Measurements from ENCODE around the gene BRD1.
"Not testable (repeated sequence)": the region's sequence is repeated elsewhere in the genome, so short reads cannot be mapped to it uniquely, and the experiment has no call there.

BRD1 gene

DNA sequence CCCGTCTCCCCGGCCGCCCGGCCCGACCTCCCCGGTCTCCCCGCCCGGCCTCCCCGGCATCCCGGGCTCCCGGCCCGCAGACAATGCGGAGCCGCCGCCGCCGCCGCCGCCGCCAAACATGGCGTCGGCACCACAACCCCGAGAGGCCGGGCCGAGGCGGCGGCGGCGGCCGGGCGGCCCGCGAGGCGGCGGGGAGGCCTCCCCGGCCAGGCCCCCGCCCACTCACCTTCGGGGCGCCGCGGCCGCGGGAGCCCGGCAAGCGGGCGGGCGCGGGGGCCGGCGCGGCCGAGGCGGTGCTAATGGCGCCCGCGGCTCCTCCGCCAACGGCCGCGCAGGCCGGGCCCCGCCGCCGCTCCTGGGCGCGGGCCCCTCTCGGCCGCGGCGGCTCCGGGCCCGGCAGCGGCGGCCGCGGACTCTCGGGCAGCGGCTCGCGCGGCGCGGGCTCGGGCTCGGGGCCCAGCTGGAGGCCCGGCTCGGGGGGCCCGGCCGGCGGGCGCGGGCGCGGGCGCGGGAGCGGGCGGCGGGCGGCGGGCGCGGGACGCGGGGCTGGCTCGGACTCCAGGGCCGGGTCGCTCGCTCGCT, 311 bp downstream of the BRD1 start:
- no peak for DNase-seq (ENCODE audit: extremely low spot score, insufficient read length, low read depth)
- FAIRE-seq, result no peak

DNA sequence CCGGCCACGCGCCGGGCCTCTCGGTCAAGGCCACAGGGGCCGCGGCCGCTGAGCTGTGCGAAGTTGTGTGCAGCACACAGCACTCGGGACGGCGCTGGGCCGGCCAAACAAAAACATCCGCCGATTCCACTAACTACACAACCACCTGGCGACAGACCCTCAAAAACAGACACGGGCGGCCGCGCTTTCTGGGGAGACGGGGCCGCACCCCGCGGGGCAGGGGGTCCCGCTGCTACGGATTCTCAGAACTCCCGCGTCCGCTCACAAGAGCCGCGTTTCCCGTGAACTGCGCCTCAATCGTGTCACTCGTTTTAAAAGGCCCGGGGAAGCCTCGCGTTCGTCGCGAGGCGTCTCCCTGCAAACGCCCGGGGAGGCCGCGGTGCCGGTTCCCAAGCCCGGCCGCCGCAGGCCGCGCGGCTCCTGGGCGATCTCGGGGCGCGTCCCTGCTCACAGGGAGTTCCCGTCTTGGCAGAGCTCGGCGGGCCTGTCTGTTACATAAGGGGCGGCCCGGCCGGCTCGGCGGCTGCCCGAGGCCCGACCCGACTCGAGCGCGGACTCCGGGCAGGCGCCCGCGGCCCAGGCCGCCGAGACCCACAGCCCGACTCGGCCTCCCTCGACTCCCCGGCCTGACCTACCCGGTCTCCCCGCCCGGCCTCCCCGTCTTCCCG, 936 bp downstream of the BRD1 start:
- FAIRE-seq, result no peak
- no peak for DNase-seq (ENCODE audit: extremely low spot score, insufficient read length, low read depth)

DNA sequence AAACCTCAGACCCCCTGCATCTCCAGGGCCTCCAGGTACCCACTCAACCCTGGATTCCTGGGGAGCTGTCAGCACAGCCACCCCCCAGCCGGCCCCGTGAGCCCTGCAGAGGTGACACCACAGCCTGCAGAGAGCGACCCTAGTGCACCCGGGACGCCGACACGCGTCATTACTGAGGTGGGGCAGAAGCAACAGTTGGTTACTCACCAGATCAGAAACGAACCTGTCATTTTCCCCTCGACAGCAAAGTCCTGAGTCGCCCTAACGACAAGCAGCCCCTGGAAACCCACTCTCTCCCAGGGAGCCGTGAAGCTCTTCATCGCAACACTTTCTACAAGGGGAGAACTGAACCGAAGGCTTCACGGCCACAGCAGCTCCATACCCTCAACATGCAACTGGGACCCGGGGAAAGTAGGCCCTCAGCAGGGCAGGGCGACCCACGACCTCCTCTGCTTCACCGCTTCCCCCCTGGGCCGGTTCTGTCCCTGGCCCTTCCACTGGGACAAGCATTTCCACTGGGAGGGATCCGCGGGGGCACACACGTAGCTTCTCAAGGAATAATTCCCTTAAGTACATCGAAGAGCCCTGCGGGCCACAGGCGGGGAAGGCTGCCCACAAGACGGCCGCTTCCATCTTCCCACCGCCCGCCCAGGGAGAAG, 1.6 kb downstream of the BRD1 start:
- DNase-seq (ENCODE audit: extremely low spot score, insufficient read length, low read depth), result no peak
- FAIRE-seq, result peak; percentile 47

DNA sequence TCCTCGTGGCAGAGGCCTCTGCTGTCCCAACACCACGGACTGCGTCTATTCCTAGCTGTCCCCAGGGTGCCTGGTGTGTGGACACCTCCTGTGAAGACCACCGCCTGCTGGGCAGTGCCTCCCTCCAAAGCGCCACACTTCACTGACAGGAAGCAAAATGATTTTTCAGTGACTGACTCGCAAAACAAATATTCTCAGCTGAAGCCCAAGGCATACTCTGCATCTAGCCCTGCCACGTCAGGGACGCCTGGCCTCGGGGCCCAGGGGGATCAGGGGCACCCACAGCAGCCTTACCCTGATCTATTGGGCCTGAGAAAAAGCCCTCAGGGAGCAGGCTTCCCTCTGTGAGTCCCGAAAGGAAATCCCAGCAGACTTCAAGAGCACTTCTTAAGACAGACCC, 2.2 kb downstream of the BRD1 start:
- no peak for FAIRE-seq
- no peak for DNase-seq (ENCODE audit: extremely low spot score, insufficient read length, low read depth)

DNA sequence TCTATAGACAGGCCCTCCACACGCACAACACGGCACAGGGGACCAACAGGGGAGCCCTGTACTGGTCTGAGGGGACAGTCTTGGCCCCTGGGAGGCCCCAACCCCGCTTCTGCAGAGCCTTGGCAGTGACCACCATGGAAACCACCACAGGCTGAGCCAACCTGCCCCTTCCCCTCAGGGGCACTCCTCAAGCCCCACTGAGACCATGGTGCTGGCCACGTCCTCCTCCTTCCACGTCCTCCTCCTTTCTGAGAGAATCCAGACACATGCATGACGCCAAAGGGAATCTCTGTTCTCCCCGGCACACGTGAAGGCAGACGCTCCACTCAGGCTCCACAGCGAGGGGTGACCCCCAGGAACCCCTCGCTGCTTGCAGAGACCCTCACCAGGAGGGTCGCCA, 2.7 kb downstream of the BRD1 start:
- no peak for FAIRE-seq

DNA sequence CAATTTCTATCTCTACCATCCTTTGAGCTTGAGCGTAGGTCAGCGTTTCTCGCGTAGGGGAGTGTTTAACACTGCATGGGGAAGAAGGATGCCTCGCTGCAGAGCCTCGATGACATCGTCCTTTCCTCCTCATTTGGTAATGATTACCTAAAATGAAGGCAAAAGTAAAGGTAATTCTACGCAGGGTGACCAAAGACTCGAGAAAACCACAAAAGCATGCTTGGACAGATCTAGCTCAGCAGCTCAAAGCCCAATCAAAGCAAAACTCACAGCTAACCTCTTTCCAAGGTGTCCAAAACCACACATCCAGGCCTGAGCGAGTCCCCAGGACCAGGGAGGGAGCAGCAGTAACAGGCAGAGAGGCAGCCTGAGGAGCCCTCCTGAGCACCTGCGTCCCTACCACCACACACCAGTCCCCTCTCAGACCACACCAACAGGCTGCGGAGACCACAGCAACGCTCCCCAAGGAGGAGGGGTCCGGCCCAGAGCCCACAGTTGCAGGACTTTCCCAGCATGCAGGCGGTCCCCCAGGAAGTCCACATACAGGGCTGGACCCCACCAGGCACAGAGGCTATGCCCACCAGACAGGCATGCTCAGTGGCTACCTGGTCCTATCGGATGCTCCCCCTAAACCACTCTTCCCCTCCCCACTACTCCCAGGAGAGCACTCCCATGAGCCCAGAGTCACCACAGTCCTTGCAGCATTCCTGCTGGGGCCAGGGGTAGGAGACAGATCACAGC, 3.3 kb downstream of the BRD1 start:
- FAIRE-seq, result peak; percentile 95

More for the DNA sequence above, 2.7 kb downstream of the BRD1 start:
- no peak for DNase-seq (ENCODE audit: extremely low spot score, insufficient read length, low read depth)

DNA sequence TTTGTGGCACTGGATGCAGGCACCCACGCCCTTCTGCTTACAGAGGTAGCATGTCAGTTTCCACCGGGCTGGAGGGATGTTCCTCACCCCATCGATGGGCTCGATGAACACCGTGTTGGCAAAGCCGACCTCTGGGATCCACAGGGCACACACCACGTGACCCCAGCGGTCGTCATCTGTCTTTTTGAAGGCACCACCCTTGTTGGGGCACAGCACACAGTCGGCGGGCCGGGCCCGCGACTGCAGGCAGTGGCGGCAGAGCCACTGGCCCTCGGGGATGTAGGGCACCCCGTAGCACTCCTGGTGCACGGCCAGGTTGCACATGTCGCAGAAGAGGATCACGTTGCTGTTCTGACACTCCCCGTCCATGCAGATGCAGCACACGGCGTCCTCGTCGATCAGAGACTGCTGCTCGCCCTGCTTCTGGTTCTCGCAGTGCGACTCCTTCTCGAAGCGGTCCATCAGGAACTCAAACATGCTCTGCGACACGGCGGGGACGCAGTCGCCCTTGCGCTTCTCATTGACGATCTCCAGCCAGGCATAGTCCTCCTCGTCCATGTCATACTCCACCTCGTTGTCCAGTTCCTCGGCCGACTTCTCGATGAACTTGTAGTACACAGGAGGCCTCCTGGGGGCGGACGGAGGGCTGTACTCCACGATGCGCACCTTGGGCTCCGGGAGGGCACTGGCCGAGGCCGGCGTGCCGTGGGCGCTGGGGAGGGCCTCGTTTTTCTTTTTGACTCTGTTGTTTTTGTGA, 4.2 kb downstream of the BRD1 start:
- no peak for FAIRE-seq
- no peak for DNase-seq (ENCODE audit: extremely low spot score, insufficient read length, low read depth)

More for the DNA sequence above, 3.3 kb downstream of the BRD1 start:
- DNase-seq (ENCODE audit: extremely low spot score, insufficient read length, low read depth), result peak; percentile 39

DNA sequence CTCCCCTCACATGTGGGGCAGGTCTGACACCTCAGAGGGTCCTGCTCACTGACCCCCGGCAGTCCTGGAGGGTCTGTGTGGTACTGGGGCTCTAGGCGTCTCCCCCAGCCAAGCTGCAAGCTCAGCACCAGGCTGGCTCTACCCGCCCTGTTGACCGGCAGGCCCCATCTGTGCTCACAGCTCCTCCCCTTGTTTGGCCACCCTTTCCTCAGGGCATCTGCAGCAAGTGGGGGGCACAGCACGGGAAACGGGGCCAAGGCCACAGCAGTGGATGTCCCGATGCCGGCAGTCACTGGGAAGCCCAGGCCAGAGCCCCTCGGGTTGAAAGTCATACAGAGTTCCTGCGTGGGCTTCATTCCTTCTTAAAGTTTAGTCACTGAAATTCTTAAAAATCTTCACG, 5.9 kb downstream of the BRD1 start:
- FAIRE-seq; DNase-seq (ENCODE audit: extremely low spot score, insufficient read length, low read depth): not testable (repeated sequence)

DNA sequence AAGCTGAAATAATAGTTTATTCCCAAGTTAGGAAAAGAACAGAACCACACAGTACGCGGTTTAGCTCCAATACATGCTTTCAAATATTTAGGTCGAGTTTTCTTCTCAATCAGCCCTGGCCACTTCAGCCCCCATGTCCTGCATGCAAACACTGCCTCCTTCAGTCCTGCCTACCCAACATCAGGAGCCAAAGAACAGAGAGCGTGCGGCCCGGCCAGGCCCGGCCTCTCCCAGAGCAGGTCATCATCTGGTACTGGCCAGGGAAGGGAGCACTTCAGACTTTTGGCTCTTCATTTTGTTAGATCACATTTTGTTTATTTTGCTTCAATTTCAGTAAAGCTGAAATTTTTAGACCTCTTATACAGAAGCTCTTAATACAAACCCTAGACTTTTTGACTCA, 6.7 kb downstream of the BRD1 start:
- FAIRE-seq (no peak), DNase-seq (ENCODE audit: extremely low spot score, insufficient read length, low read depth) (no peak)

DNA sequence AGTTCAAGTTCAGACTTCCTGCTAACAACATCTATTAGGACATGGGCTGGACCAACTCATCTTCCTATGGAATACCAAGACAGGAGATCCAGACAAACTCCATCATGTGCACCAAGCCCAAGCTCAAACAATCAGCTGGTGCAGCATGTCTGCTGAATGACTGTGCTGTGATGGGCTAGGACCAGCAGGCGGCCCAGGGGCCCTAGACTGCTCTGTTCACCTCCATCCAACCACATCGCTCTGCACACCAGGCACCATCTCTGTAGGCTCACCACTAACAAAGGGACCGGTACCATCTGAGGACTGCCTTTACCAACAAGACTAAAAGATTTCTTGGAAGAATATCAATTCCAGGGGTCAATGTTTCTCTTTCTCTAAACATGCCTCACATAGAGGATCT, 10.3 kb downstream of the BRD1 start:
- DNase-seq (ENCODE audit: extremely low spot score, insufficient read length, low read depth) (no peak), FAIRE-seq (no peak)

DNA sequence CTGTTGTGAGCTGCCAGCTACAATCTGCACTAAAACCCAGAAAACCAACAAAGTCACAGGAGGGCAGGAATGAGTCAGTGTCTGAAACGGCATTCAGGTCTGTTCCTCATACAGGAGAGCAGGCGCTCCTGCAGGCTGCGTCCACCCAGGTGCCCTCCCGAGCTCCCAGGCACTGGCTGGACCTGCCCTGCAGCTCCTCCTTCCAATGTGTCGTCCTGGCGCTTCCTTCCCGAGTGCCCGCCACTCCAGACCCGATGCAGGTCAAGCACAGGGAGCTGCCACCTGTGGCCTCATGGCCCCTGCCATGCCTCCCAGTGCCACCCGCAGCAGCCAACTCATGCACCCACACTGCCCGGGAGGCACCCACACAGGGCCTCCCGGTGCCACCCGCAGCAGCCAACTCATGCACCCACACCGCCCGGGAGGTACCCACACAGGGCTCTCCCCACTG, 12.0 kb downstream of the BRD1 start:
- FAIRE-seq (no peak), DNase-seq (ENCODE audit: extremely low spot score, insufficient read length, low read depth) (no peak)

DNA sequence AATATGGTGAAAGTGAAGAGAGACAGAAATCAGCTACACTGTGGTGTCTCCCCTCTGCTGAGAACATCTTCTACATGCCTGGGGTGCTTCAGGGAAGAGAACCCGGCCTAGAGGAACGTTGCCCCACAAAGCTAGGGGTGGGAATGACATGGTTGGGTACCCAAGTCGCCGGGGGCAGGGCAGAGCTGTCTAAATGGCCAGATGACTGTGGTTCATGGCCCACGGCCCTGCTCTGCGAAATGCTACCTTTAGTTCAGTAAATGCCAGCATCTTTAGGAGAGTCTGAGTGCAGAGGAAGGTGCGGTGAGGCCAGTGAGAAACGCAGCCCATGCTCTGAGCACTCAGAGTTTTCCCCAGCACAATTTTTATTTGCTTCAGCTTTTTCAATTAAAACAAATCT, 12.8 kb downstream of the BRD1 start:
- FAIRE-seq (no peak), DNase-seq (ENCODE audit: extremely low spot score, insufficient read length, low read depth) (no peak)

DNA sequence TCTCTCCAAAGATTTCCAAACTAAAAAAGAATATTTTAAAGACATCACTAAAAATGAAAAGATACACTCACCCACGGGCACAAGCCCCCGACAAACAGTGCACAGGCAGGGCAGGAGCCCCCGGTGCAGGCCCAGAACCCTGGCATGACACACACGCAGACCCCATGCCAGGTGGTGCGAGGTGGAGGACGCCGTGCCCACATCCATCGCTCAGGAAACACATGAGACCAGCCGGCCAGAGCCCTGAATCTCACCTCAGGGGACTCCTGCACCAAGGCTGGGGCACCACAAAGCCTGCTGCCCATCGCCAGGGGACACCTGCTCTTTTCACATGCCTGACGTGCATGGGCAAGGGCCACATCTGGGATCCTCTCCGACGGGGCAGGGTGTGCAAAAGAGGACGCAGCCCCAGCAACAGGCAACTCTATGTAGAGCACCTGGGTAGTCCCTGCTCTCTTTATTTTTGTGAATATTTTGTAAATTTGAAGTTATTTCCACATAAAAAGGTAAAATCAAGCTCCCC, 13.4 kb downstream of the BRD1 start:
- DNase-seq (ENCODE audit: extremely low spot score, insufficient read length, low read depth), result no peak
- no peak for FAIRE-seq

DNA sequence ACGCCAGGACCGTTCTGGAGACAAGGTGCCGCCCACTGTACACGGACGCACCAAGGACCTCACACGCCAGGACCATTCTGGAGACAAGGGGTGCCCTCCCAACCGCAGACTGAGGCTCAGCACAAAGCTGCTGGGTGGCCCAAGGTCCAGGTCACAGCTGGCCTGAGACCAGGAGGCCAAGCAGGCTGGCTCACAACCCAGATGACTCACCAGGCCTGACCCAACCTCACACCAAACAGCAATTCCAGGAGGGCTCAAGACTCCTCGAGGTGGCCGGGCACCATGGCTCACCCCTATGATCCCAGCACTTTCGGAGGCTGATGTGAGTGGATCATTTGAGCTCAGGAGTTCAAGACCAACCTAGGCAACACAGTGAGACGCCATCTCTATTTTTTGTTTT, 14.8 kb downstream of the BRD1 start:
- FAIRE-seq, result no peak
- DNase-seq (ENCODE audit: extremely low spot score, insufficient read length, low read depth), result no peak

DNA sequence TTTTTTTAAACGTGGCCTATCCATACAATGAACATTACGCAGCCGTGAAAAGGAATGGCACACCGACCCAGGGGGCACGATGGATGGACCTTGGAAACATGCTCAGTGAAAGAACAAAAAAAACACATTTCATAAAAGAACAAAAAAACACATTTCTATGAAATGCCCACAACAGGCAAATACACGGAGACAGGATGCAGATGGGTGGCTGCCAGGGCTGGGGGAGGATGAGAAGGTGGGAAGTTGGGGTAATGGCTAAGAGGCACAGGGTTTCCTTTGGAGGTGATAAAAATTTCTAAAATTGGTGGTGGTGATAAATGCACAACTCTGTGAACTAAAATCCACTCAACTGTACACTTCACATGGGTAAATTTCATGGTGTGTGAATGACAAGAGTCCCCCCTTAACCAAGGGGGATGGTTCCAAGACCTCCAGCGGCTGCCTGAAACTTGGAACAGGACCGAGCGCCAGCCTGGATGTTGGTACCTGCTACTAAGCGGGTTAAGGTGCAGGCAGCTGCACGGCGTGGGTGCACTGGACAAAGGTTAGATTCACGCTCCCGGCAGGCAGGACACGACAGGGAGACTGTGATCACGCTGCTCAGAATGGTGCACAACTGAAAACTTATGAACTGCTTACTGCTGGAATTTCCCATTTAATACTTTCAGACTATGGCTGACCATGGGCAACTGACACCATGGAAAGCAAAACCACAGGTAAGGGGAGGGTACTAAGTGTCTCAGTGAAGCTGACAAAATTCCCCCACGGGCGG, 16.5 kb downstream of the BRD1 start:
- no peak for FAIRE-seq
- DNase-seq (ENCODE audit: extremely low spot score, insufficient read length, low read depth), result no peak

DNA sequence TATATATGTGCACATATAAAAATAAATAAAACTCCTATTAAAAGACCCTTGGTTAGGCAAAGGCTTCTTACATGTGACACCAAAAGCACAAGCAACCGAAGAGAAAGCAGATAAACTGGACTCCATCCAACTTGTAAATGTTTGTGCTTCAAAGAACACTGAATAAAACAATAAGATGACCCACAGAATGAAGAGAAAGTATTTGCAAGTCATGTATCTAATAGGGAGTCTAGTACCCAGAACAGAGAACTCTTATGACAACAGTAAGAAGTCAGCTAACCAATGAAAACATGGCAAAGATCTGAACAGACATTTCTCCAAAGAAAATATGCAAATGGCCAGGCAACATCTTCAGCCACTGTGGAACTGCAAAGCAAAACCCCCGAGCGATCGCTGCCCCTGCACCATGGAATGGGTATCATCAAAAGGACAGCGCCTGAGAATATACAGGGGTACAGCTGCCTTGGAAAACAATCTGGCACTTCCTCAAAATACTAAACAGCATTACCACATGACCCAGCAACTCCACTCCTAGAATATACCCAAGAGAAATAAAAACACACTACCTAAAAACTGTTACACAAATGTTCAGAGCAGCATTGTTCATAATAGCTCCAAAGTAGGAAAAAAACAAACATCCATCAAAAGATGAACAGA, 17.2 kb downstream of the BRD1 start:
- FAIRE-seq, result peak; percentile 45

DNA sequence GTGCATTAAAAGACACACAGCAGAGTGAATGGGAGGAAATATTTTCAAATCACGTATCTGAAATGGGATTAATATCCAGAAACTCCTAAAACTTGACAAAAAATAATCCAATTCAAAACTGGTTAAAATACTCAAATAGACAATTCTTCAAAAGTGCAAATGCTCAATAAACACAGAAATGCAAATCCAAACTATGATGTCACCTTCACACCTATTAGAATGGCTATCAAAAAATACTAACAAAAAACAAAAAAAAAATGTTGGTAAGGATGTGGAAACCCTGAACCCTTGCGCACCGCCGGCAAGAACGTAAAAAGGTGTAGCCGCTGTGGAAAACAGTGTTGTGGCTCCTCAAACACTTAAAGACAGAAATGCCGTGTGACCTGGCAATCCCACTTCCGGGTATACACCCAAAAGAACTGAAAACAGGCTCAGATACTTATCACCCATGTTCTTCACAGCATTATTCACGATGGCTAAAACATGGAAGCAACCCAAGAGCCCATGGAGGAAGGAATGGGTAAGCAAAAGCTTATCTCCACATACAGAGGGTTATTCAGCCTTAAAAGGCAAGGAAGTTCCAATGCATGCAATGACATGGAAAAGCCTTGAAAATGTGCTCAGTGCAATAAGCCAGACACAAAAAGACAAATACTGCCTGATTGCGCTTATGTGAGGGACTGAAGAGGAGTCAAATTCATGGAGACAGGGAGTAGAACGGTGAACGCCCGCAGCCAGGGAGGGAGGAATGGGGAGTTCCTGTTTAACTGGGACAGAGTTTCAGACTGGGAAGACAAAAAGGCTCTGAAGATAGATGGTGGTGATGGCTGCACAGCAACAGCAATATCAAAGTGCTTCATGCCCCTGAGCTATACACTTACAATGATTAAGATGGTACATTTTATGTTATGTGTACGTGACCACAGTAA, 19.6 kb downstream of the BRD1 start:
- DNase-seq (ENCODE audit: extremely low spot score, insufficient read length, low read depth), result no peak

More for the DNA sequence above, 17.2 kb downstream of the BRD1 start:
- DNase-seq (ENCODE audit: extremely low spot score, insufficient read length, low read depth), result no peak

DNA sequence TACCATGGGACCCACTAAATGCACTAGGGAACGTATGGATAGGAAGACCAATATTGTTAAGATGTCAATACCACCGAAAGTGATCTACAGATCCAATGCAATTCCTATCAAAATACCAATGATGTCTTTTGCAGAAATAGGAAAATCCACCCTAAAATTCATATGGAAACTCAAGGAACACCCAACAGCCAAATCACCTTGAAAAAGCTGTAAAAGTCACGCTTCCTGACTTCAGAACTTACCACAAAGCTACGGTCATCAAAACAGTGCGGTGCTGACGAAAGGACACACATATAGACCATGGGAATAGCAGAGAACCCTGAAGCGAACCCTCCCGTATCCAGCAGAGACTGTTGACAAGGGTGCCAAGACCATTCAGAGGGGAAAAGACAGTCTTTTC, 20.5 kb downstream of the BRD1 start:
- FAIRE-seq, result no peak

More for the DNA sequence above, 19.6 kb downstream of the BRD1 start:
- no peak for FAIRE-seq

More for the DNA sequence above, 20.5 kb downstream of the BRD1 start:
- no peak for DNase-seq (ENCODE audit: extremely low spot score, insufficient read length, low read depth)
